Stimulated activated CD4-positive, alpha-beta T cell treated with anti-CD3 and anti-CD28 coated beads, Interleukin-12 subunit alpha, Interleukin-12 subunit beta, amount 100 ng/mL, for 4 hours (primary cell): ENCODE measurements around the gene CFHR5.
"Not testable (repeated sequence)": the region's sequence is repeated elsewhere in the genome, so short reads cannot be mapped to it uniquely, and the experiment has no call there.

Experiments used
- DNase-seq: peaks from one replicate; pipeline ENCODE4 v3.0.0-alpha.2; 2020

CFHR5 gene

DNA sequence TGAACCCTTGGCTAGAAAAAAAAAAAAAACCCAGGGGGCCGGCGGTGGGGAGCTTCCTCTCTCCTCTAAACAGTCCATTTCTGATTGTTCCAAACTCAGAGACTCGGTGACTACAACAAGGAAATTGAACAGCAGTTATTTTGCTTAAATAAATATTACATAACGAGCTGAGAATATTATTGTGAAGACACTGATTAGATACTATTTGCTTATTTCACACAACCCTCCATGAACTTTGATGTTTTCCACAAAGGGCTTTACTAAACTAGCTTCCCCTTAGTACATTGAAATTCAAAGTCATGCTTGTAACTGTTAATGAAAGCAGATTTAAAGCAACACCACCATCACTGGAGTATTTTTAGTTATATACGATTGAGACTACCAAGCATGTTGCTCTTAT lies at the start of gene CFHR5:
TSS of gene CFHR5 (plus strand) at position 279 of the 400 bp plus-strand sequence. CDS start at position 388, 109 bp downstream.
- no peak for DNase-seq

GRCh38 chr1:196932853-196933252 lies 44.5 kb upstream of the CFHR5 start:
- DNase-seq, result not testable (repeated sequence)

DNA sequence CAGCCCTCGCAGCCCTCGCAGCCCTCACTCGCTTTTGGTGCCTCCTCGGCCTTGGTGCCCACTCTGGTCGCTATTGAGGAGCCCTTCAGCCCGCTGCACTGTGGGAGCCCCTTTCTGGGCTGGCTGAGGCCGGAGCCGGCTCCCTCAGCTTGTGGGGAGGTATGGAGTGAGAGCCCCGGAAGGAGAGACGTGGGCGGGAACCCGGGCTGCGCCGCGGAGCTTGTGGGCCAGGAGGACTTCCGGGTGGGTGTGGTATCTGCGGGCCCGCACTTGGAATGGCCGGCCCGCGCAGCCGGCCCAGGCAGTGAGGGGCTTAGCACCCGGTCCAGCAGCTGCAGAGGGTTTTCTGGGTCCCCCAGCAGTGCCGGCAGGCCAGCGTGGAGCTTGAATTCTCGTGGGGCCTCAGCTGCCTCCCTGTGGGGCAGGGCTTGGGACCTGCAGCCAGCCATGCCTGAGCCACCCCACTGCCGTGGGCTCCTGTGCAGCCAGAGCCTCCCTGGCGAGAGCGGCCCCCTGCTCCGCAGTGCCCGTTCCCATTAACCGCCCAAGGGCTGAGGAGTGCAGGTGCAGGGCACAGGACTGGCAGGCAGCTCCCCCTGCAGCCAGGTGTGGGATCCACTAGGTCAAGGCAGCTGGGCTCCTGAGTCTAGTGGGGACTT lies 43.7 kb upstream of the CFHR5 start:
- no peak for DNase-seq

DNA sequence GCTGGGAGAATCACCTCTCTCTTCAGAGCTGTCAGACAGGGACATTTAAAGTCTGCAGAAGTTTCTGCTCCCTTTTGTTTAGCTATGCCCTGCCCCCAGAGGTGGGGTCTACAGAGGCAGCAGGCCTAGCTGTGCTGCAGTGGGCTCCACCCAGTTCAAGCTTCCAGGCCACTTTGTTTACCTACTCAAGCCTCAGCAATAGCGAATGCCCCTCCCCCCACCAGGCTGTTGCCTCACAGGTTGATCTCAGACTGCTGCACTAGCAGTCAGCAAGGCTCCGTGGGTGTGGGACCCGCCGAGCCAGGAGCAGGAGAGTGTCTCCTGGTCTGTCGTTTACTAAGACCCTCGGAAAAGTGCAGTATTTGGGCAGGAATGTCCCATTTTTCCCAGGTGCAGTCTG lies 35.9 kb upstream of the CFHR5 start:
- DNase-seq, result not testable (repeated sequence)

- not testable (repeated sequence) for DNase-seq
Observed at GRCh38 chr1:196943568-196943967, 33.8 kb upstream of the CFHR5 start, which contains the start of gene CFHR2. CFHR2 (plus strand) TSS chr1:196943738; CDS start chr1:196943881, 143 bp downstream.

DNA sequence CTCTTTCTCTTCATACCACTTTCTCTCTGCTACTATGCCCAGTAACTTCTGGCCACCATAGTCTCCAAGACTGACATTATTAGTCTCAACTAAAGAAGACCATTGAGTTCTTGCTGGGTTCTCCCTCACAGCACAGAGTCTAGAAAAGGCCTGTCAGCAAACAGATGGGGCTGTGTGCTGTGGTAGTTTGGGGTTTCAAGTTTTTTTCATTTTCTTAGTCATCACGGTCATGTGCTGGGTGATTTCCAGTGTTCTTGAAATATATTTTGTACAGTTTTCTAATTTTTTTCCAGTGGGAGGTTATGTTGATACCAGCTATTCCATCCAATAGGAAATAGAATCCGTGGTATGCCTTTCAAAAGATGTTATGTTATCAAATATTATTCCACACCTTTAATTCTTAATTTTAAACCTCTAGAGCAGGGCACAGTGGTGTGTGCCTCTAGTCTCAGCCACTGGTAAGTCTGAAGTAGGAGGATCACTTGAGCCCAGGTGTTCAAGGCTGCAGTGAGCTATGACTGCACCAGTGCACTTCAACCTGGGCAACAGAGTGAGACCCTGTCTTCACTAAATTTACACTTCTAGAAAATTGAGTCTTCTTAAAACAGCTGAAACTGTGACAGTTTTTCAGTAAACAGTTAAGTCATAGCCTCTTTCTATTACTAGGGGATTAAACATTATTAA lies 25.5 kb upstream of the CFHR5 start:
- no peak for DNase-seq

GRCh38 chr1:196954778-196955177 lies 22.6 kb upstream of the CFHR5 start:
- no peak for DNase-seq

DNA sequence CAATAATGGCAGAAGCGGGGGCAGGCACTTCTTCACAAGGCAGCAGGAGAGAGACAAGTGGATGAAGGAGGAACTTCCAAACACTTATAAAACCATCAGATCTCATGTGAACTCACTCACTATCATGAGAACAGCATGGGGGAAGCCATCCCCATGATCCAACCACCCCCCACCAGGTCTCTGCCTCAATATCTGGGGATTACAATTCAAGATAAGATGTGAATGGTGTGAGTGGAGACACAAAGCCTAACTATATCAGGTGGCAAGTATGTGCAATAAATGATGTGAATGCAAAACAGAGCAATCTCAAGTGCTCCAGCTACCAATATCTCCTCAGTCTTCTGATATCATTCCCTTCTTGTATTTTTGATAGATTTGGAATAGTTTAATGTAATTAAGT lies 21.4 kb upstream of the CFHR5 start:
- DNase-seq, result no peak

DNA sequence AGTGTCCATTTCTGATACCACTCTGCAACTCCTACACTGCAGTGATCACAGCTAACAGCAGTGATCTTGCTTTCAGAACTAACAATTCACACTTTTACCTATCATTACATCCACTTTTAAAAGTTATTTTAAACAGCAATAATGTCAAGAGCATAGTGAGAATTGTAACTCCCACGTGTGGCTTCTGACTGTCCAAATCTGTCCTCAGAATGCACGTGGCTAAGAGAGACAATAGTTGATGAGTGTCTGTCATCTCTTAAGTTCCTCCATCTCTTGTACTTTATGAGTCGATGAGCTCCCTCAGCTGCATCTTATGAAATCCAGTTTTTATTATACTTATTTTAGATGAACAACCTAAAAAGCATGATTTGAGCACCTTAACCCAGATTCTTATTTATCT lies 16.5 kb upstream of the CFHR5 start:
- no peak for DNase-seq

- DNase-seq, result no peak
Observed at GRCh38 chr1:196970182-196970581, 7.2 kb upstream of the CFHR5 start.

DNA sequence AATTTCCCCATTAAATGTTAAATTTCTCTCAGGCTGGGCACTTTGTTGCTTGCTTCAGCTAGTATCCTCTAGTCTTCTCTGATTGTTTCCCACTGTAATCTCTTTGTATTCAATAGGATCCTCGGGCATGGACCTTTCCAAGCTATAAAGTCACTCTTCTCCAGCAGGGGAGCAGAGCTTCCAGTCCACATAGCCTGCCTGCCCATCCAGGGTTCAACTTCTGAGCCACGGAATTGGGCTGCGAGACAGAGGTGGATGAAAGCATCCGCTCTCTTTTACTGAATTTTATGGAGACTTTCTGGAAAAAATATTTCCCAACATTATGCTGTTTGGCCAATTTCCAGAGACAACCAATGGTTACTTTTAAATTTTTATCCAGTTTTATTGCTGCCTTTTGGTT lies 1.1 kb upstream of the CFHR5 start:
- DNase-seq, result no peak

DNA sequence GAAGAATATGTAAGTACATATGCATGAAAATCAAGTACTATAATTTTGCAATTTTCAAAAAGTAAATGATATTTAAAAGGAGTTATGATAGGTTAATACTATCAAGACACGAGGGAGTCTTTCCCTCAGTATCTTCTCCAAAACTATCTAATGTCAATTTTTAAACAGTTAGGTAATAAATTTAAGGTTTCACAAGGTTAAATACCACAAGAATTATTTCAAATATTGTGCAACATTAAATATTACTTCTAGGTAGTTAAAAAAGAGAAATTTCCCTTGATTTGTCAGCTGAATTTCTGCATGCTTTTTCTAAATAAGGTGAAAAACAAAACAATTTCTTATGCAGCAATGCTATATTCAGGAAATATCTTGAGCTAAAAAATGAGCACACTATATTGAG lies 3.5 kb downstream of the CFHR5 start:
- no peak for DNase-seq

DNA sequence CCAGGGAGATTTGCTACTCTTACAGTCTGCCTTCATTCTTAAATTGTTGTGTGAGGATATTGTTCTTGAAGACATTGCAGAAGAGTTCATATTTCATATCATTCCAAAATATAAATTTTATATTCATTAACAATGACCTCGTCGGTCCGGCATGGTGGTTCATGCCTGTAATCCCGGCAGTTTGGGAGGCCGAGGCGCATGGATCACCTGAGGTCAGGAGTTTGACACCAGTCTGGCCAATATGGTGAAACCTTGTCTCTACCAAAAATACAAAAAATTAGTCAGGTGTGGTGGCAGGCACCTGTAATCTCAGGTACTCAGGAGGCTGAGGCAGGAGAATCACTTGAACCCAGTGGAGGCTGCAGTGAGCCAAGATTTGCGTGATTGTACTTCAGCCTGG lies 4.9 kb downstream of the CFHR5 start:
- DNase-seq, result not testable (repeated sequence)

DNA sequence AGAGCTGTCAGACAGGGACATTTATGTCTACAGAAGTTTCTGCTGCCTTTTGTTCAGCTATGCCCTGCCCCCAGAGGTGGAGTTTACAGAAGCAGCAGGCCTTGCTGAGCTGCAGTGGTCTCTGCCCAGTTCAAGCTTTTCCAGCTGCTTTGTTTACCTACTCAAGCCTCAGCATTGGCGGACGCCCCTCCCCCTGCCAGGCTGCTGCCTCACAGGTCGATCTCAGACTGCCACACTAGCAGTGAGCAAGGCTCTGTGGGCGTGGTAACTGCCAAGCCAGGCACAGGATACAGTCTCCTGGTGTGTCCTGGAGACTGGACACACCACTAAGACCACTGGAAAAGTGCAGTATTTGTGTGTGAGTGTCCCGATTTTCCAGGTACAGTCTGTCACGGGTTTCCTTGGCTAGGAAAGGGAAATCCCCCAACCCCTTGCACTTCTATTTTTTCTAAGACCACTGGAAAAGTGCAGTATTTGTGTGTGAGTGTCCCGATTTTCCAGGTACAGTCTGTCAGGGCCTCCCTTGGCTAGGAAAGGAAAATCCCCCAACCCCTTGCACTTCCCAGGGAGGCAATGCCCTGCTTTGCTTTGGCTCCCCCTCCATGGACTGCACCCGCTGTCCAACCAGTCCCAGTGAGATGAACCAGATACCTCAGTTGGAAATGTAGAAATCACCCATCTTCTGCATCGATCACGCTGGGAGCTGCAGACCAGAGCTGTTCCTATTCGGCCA lies 14.7 kb downstream of the CFHR5 start:
- not testable (repeated sequence) for DNase-seq

GRCh38 chr1:196993916-196994315 lies 16.6 kb downstream of the CFHR5 start:
- DNase-seq, result no peak

DNA sequence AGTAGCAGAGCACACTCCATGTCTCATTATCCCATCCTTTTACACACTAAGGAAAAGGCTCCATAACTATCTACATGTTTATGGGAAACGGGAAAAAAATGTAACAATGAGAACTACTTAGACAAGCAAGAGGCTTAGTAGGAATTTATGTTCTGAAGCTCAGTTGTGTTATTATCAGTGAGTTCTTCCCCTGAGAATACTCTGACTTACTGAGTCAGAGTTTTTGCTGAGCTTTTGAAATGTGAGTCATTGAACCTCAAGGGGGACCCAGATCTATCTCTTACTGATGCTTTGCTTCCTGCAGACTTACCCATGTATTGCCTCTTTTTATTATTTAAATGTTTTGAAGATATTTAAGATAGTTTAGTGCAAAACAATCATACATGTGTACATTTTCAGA lies 20.1 kb downstream of the CFHR5 start:
- no peak for DNase-seq

- no peak for DNase-seq
Observed at GRCh38 chr1:197001828-197002227, 24.5 kb downstream of the CFHR5 start.

DNA sequence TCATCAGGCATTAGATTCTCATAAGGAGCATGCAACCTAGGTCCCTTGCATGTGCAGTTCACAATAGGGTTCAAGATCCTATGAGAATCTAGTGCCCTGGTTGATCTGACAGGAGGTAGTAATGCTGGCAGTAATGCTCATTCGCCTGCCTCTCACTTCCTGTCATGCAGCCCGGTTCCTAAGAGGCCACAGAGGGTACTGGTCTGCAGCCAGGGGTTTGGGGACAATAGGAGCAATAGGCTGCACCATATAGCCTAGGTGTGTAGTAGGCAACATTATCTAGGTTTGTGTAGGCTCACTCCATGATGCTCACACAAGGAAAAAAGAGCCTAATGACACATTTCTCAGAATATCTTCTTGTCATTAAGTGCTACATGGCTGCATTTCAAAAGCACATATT lies 25.8 kb downstream of the CFHR5 start:
- no peak for DNase-seq

DNA sequence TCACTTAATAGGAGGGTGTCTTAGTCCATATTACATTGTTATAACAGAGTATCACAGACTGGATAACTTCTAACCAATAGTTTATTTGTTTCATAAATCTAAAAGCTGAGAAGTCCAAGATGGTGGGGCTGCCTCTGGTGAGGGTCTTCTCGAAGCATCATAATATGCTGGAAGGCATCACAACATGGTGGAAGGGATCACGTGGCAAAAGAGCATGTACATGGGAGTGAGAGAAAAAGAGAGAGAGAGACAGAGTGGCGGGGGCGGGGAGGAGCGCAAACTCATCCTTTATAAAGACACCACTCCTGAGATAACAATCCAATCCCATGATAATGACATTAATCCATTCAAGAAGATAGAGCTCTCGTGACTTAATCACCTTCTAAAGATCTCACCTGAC lies 31.5 kb downstream of the CFHR5 start:
- no peak for DNase-seq

DNA sequence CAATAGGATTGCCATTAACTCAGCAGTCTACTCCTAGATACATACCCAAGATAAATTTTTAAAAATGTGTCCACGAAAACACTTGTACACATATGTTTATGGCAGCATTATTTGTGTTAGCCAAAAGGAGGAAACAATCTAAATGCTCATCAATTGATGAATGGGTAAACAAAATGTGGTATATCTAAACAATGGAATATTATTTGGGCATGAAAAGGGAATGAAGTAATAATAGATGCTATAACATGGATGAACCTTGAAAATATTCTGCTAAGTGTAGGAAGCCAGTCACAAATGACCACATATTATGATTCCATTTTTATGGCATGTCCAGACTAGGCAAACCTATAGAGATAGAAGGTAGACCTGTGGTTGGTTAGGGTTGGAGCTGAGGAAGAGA lies 34.3 kb downstream of the CFHR5 start:
- DNase-seq, result no peak

DNA sequence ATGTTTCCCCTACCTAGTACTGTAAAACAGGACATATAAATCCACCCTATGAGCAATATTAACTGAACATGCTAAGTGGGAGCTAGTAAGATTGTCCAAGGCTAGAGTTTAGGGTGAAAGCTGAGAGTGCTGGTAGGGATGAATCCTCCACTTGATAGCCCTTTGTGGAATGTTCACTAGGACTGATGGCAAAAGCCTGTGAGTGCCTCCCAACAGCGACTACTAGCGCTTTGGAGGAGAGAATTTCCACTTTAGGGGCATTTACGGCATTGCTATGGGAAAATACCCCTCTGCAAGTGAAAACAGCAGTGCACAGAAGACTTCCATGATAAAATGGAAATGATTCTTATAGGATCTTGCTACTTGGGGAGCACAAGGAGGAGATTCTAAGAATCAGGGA lies 35.9 kb downstream of the CFHR5 start:
- no peak for DNase-seq

DNA sequence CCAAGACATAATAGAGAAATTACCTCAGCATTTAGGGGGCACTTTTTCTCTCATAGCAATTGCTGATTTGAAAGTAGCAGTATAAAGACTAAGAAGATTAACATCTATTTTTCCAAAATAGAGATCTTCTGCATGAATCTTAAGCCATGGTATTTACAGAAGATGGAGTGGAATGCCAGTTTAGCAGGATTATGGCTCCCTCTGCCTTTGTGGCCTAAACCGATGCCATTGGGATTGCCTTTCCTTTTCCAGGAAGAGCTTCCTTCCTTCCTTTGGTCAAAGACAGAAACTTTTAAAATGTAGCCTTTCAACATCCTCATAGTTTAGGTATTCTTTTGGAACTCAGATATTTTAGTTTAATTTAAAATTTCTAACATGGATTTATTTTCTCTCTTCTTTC lies 39.4 kb downstream of the CFHR5 start:
- no peak for DNase-seq

DNA sequence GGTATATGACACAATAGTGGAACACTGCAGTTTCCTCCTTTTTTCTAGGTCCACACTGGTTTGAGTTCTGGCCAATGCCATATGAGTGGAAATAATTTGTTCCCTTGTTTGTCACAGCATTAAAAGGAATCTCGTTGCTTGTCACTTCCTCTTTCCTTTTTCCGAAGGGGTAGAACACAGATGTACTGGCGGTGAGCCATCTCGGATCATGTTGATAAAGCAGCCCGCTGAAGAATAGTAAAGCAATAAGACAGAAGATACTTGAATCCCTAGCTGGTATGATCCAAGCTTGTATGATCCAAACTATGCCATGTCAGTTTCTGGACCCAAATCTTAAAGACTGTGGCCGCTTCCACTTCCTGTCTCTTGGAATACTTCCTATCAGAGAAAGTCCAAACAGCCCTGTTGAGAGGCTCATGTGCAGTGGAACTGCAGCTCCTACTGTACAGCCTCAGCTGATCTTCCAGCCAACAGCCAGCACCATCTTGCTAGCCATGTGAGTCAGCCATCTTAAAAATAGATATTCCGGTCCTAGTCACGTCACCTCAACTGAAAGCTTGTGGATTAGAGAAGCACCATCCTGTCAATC lies 40.3 kb downstream of the CFHR5 start:
- no peak for DNase-seq

DNA sequence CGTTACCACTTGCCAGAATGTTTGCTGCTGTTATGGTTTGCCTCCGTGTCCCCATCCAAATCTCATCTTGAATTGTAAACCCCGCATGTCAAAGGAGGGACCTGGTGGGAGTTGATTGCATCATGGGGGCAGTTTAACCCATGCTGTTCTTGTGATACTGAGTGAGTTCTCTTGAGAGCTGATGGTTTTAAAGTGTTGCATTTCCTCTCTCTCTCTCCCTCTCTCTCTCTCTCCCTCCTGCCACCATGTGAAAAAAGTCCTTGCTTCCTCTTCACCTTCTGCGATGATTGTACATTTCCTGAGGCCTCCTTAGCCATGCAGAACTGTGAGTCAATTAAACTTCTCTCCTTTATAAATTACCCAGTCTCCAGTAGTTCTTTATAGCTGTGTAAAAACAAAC lies 44.4 kb downstream of the CFHR5 start:
- DNase-seq, result no peak
